H1 (cell line): ENCODE measurements around the gene RPUSD1. TPM values are rescaled to one million over a fixed set of nuclear protein-coding genes. Genes with fewer than 3 reads are reported as not detected.

Source experiments
- ATF3 ChIP-seq: IDR thresholded peaks from 2 replicates; pipeline ENCODE4 v1.6.1; 2011; ENCODE audit warnings: low read depth, mild to moderate bottlenecking, low read length; ENCODE audit not compliant: insufficient read depth
- CTCF ChIP-seq, 3 experiments: IDR thresholded peaks; 1 replicate in 2 of 3; 2 replicates in 1 of 3; pipeline versions ENCODE4 v1.5.1 to v1.6.1; 2011; ENCODE audit warnings: low read length in 3 of 3, mild to moderate bottlenecking in 3 of 3, inconsistent platforms in 2 of 3, low read depth in 1 of 3, moderate library complexity in 1 of 3; ENCODE audit not compliant: insufficient read depth in 1 of 3; ENCODE audit errors: control extremely low read depth in 1 of 3
- NRF1 ChIP-seq: IDR thresholded peaks from 2 replicates; pipeline ENCODE4 v1.6.1; 2011; ENCODE audit warnings: mild to moderate bottlenecking, low read depth, low read length, improper control_type of control experiment
- SRF ChIP-seq: IDR thresholded peaks from 2 replicates; pipeline ENCODE4 v1.6.1; 2011; ENCODE audit warnings: mild to moderate bottlenecking, low read depth, low read length, moderate library complexity
- ZNF274 ChIP-seq: IDR thresholded peaks from 2 replicates; pipeline ENCODE4 v1.7.0; 2012; ENCODE audit warnings: low read length, borderline replicate concordance; ENCODE audit errors: extremely low read depth
- polyA plus RNA-seq, 7 experiments: library from polyadenylated mRNA; depleted of rRNA in 3 of 7; stranded (reverse) in 5 of 7; unstranded in 2 of 7; fragments of >200 nt in 5 of 7; fragments of 200-250 nt in 2 of 7; gene quantifications; 1 replicate in 5 of 7; 2 replicates in 1 of 7; 4 replicates in 1 of 7; pipeline versions ENCODE4 v1.2.1 to v1.2.3, GENCODE V29; 2011 to 2013; ENCODE audit warnings: missing spikeins in 2 of 7, mixed read lengths in 2 of 7
- total RNA-seq: library from RNA; stranded (reverse); fragmentation: NEBNext Ultra II Directional; extraction: Animal tissue kit (Norgen Biotek cat#: 25700); gene quantifications from 2 replicates; pipeline ENCODE4 v1.2.1, GENCODE V29; 2021

Gene RPUSD1
- total and polyA plus RNA-seq, 2 of the 8 experiments (the other 6 are each of a cell fraction or from before 2014, with no cell fraction given): 32.2 to 61.8 TPM

GRCh38 chr16:822174-822908, 34.2 kb upstream of the RPUSD1 start (continued):
- no peak for TF ChIP-seq ATF3
- no peak for TF ChIP-seq ZNF274
- no peak for TF ChIP-seq CTCF (IDR thresholded peaks at IDR 0.05; ENCODE audit: control extremely low read depth in 1 of 3, insufficient read depth in 1 of 3, low read depth in 1 of 3, low read length in 3 of 3)
- no peak for TF ChIP-seq NRF1
- TF ChIP-seq SRF: no peak
- TF ChIP-seq, all 59 proteins: peak for 0
